ENCODE results near the gene METTL6. TPM values are rescaled to one million over a fixed set of nuclear protein-coding genes. Genes with fewer than 3 reads are reported as not detected.
"Not testable (repeated sequence)": the region's sequence is repeated elsewhere in the genome, so short reads cannot be mapped to it uniquely, and the experiment has no call there.

The METTL6 gene
- total and polyA plus RNA-seq, 4 donors, result 8.6 to 35.4 (median 13.2) TPM

- H3K36me3 ChIP-seq (ENCODE audit: control insufficient read depth in 4 of 4, insufficient read depth in 4 of 4, low read length in 4 of 4), result peaks cover 0 to 4% (median 0%) of the 10 kb centered on the region in 4 donors
- H3K27me3 ChIP-seq (ENCODE audit: control insufficient read depth in 3 of 3, insufficient read depth in 3 of 3, low read length in 2 of 3), result no peaks in the 10 kb centered on the region
- WGBS, 2 donors, result 92 to 97% methylated on average over 3 of the region's 3 CpGs
- no peak overlapping the region for H3K27ac ChIP-seq (ENCODE audit: low read depth in 1 of 2, low read length in 1 of 2)
- peaks cover 0 to 2% (median 0%) of the 10 kb centered on the region in 4 donors for H3K9me3 ChIP-seq (ENCODE audit: control insufficient read depth in 4 of 4, insufficient read depth in 3 of 4, low read length in 3 of 4)
- H3K9ac ChIP-seq (ENCODE audit: insufficient read depth in 1 of 2, low read length in 2 of 2), result no peak overlapping the region
- DNase-seq (no peak), ATAC-seq (ENCODE audit: insufficient read depth, low FRiP score) (no peak)
- no peaks in the 10 kb centered on the region for H3K4me1 ChIP-seq (ENCODE audit: control insufficient read depth in 5 of 5, insufficient read depth in 5 of 5, low read length in 5 of 5)
- H3K4me3 ChIP-seq, result no peak overlapping the region
- no peak for TF ChIP-seq CTCF (IDR thresholded peaks at IDR 0.05; ENCODE audit: control extremely low read depth, extremely low read depth)
Observed at GRCh38 chr3:15403965-15404364, 23.4 kb downstream of the METTL6 start.

- Histone ChIP-seq H3K9me3 (ENCODE audit: control insufficient read depth in 4 of 4, insufficient read depth in 3 of 4, low read length in 3 of 4) (peaks cover 0 to 2% (median 0%) of the 10 kb centered on the region in 4 donors), H3K27me3 (ENCODE audit: control insufficient read depth in 3 of 3, insufficient read depth in 3 of 3, low read length in 2 of 3) (no peaks in the 10 kb centered on the region), H3K9ac (ENCODE audit: insufficient read depth in 1 of 2, low read length in 2 of 2) (no peak overlapping the region), H3K4me1 (ENCODE audit: control insufficient read depth in 5 of 5, insufficient read depth in 5 of 5, low read length in 5 of 5) (no peaks in the 10 kb centered on the region), H3K36me3 (ENCODE audit: control insufficient read depth in 4 of 4, insufficient read depth in 4 of 4, low read length in 4 of 4) (no peaks in the 10 kb centered on the region), H3K27ac (ENCODE audit: low read depth in 1 of 2, low read length in 1 of 2) (no peak overlapping the region), H3K4me3 (no peak overlapping the region)
- ATAC-seq (ENCODE audit: insufficient read depth, low FRiP score) (no peak), DNase-seq (no peak)
- TF ChIP-seq CTCF (IDR thresholded peaks at IDR 0.05; ENCODE audit: control extremely low read depth, extremely low read depth), result no peak
- 53 to 70% methylated on average over 3 of the region's 3 CpGs for WGBS, 2 donors
Observed at GRCh38 chr3:15403495-15403894, 23.8 kb downstream of the METTL6 start.

GRCh38 chr3:15401936-15402335 lies 25.4 kb downstream of the METTL6 start:
- Histone ChIP-seq H3K27me3 (ENCODE audit: control insufficient read depth in 3 of 3, insufficient read depth in 3 of 3, low read length in 2 of 3) (no peaks in the 10 kb centered on the region), H3K4me1 (ENCODE audit: control insufficient read depth in 5 of 5, insufficient read depth in 5 of 5, low read length in 5 of 5) (no peaks in the 10 kb centered on the region), H3K9ac (ENCODE audit: insufficient read depth in 1 of 2, low read length in 2 of 2) (no peak overlapping the region), H3K4me3 (no peak overlapping the region), H3K36me3 (ENCODE audit: control insufficient read depth in 4 of 4, insufficient read depth in 4 of 4, low read length in 4 of 4) (no peaks in the 10 kb centered on the region), H3K27ac (ENCODE audit: low read depth in 1 of 2, low read length in 1 of 2) (no peak overlapping the region), H3K9me3 (ENCODE audit: control insufficient read depth in 4 of 4, insufficient read depth in 3 of 4, low read length in 3 of 4) (peaks cover 0 to 6% (median 2%) of the 10 kb centered on the region in 4 donors)
- no peak for TF ChIP-seq CTCF (IDR thresholded peaks at IDR 0.05; ENCODE audit: control extremely low read depth, extremely low read depth)
- WGBS, 2 donors, result 91 to 94% methylated on average over 4 of the region's 4 CpGs
- no peak for ATAC-seq (ENCODE audit: insufficient read depth, low FRiP score)
- no peak for DNase-seq

DNA sequence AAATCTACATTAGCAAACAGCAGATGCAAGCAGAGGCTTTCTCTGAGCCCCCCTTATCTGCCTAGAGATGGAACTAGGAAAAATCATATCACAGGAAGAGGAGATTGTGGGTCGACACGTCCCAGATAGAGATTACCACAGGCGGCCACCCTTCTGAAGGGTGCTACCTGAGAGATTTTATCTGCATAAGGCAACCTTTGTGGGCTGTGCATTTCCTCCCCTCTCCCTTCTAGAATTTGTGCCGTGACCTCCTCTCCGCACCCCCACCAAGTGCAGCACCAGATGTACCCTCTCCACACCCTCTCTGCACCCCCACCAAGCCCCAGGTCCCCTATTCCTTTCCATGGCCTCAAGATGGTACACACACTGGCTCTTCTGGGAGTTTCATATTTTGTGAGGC lies 27.4 kb downstream of the METTL6 start:
- WGBS, 2 donors, result 74 to 81% methylated on average over 5 of the region's 5 CpGs
- ATAC-seq (ENCODE audit: insufficient read depth, low FRiP score) (no peak), DNase-seq (no peak)
- no peak overlapping the region for H3K9ac ChIP-seq (ENCODE audit: insufficient read depth in 1 of 2, low read length in 2 of 2)
- no peaks in the 10 kb centered on the region for H3K36me3 ChIP-seq (ENCODE audit: control insufficient read depth in 4 of 4, insufficient read depth in 4 of 4, low read length in 4 of 4)
- H3K4me3 ChIP-seq, result no peak overlapping the region
- no peak overlapping the region for H3K27ac ChIP-seq (ENCODE audit: low read depth in 1 of 2, low read length in 1 of 2)
- H3K4me1 ChIP-seq (ENCODE audit: control insufficient read depth in 5 of 5, insufficient read depth in 5 of 5, low read length in 5 of 5), result no peaks in the 10 kb centered on the region
- H3K9me3 ChIP-seq (ENCODE audit: control insufficient read depth in 4 of 4, insufficient read depth in 3 of 4, low read length in 3 of 4), result peaks cover 0 to 6% (median 2%) of the 10 kb centered on the region in 4 donors
- no peaks in the 10 kb centered on the region for H3K27me3 ChIP-seq (ENCODE audit: control insufficient read depth in 3 of 3, insufficient read depth in 3 of 3, low read length in 2 of 3)
- no peak for TF ChIP-seq CTCF (IDR thresholded peaks at IDR 0.05; ENCODE audit: control extremely low read depth, extremely low read depth)

- ATAC-seq (ENCODE audit: insufficient read depth, low FRiP score); H3K4me1 ChIP-seq (ENCODE audit: control insufficient read depth in 5 of 5, insufficient read depth in 5 of 5, low read length in 5 of 5); H3K9me3 ChIP-seq (ENCODE audit: control insufficient read depth in 4 of 4, insufficient read depth in 3 of 4, low read length in 3 of 4); H3K27me3 ChIP-seq (ENCODE audit: control insufficient read depth in 3 of 3, insufficient read depth in 3 of 3, low read length in 2 of 3); DNase-seq; H3K9ac ChIP-seq (ENCODE audit: insufficient read depth in 1 of 2, low read length in 2 of 2); H3K27ac ChIP-seq (ENCODE audit: low read depth in 1 of 2, low read length in 1 of 2); H3K4me3 ChIP-seq; H3K36me3 ChIP-seq (ENCODE audit: control insufficient read depth in 4 of 4, insufficient read depth in 4 of 4, low read length in 4 of 4): not testable (repeated sequence)
- 88 to 93% methylated on average over 3 of the region's 3 CpGs for WGBS, 2 donors
Observed at GRCh38 chr3:15398731-15399133, 28.6 kb downstream of the METTL6 start.

GRCh38 chr3:15393252-15393651 lies 34.1 kb downstream of the METTL6 start:
- not testable (repeated sequence) for ATAC-seq (ENCODE audit: insufficient read depth, low FRiP score); H3K4me3 ChIP-seq; H3K27ac ChIP-seq (ENCODE audit: low read depth in 1 of 2, low read length in 1 of 2); H3K9ac ChIP-seq (ENCODE audit: insufficient read depth in 1 of 2, low read length in 2 of 2); H3K27me3 ChIP-seq (ENCODE audit: control insufficient read depth in 3 of 3, insufficient read depth in 3 of 3, low read length in 2 of 3); H3K9me3 ChIP-seq (ENCODE audit: control insufficient read depth in 4 of 4, insufficient read depth in 3 of 4, low read length in 3 of 4); H3K4me1 ChIP-seq (ENCODE audit: control insufficient read depth in 5 of 5, insufficient read depth in 5 of 5, low read length in 5 of 5); DNase-seq; H3K36me3 ChIP-seq (ENCODE audit: control insufficient read depth in 4 of 4, insufficient read depth in 4 of 4, low read length in 4 of 4)
- 78 to 86% methylated on average over 2 of the region's 2 CpGs for WGBS, 2 donors
